ENCODE data around the gene KANSL1.
"Not testable (repeated sequence)": the region's sequence is repeated elsewhere in the genome, so short reads cannot be mapped to it uniquely, and the experiment has no call there.

DNA sequence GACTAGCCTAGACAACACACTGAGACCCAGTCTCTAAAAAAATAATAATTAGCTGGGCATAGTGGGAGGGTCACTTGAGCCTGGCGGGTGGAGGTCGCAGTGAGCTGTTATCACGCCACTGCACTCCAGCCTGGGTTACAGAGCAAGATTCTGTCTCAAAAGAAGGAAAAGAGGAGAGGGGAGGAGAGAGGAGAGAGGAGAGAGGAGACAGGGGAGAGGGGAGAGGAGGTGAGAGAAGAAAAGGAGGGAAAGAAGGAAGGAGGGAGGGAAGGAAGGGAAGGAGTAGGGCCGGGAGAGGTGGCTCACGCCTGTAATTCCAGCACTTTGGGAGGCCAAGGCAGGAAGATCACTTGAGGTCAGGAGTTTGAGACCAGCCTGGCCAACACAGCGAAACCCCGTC lies 9.8 kb downstream of the KANSL1 start:
- TF ChIP-seq, protein P1, sequence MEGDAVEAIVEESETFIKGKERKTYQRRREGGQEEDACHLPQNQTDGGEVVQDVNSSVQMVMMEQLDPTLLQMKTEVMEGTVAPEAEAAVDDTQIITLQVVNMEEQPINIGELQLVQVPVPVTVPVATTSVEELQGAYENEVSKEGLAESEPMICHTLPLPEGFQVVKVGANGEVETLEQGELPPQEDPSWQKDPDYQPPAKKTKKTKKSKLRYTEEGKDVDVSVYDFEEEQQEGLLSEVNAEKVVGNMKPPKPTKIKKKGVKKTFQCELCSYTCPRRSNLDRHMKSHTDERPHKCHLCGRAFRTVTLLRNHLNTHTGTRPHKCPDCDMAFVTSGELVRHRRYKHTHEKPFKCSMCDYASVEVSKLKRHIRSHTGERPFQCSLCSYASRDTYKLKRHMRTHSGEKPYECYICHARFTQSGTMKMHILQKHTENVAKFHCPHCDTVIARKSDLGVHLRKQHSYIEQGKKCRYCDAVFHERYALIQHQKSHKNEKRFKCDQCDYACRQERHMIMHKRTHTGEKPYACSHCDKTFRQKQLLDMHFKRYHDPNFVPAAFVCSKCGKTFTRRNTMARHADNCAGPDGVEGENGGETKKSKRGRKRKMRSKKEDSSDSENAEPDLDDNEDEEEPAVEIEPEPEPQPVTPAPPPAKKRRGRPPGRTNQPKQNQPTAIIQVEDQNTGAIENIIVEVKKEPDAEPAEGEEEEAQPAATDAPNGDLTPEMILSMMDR (IDR thresholded peaks at IDR 0.05): not testable (repeated sequence)
- TF ChIP-seq EZH2 (IDR thresholded peaks at IDR 0.05; ENCODE audit: borderline replicate concordance, insufficient read depth, low read depth, low read length, poor library complexity, severe bottlenecking): not testable (repeated sequence)
